ENCODE results near the gene DDX60. TPM values are rescaled to one million over a fixed set of nuclear protein-coding genes. Genes with fewer than 3 reads are reported as not detected.

The DDX60 gene
- polyA plus RNA-seq, 1 of the 3 experiments (the other 2 are of a cell fraction), result 2.7 TPM

DNA sequence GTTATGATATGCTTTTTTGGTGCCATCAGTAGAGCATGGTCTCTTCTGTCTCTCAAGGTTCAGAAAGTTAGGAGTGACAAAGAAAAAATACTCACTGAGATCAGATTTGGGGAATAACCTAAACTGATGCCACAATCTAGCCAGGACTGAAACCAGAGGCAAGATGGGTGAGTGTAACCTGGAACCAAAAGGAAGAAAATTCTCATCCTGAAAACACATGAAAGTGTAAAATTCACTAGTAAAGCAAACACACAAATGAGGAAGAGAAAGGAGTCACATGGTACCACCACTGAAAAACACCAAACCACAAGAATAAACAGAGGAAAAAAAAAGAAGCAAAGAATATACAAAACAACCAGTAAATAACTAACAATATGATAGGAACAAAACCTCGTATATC, 129.8 kb downstream of the DDX60 start:
- Histone ChIP-seq H3K36me3 (replicated peaks in 1 of 2; ENCODE audit: control insufficient read depth in 1 of 2, insufficient read depth in 2 of 2, low read length in 1 of 2) (no peaks in the 10 kb centered on the region), H3K9ac (no peak overlapping the region), H3K4me1 (ENCODE audit: control insufficient read depth in 1 of 2, insufficient read depth in 2 of 2, low read depth in 1 of 2, low read length in 1 of 2) (no peaks in the 10 kb centered on the region), H3K79me2 (ENCODE audit: insufficient read depth) (no peaks in the 10 kb centered on the region), H3K4me3 (ENCODE audit: low read depth in 2 of 2, low read length in 1 of 2) (no peak overlapping the region), H3K27ac (ENCODE audit: low read depth in 2 of 2, low read length in 1 of 2) (no peak overlapping the region), H3K4me2 (no peak overlapping the region), H3K27me3 (ENCODE audit: insufficient read depth) (no peaks in the 10 kb centered on the region), H2AFZ (ENCODE audit: low read depth) (no peak overlapping the region), H4K20me1 (ENCODE audit: insufficient read depth) (no peaks in the 10 kb centered on the region), H3K9me3 (no peaks in the 10 kb centered on the region), H3K9me2 (0 out of 2 replicates have a peak, but pooled peaks cover 3% of the 10 kb centered on the region), H3F3A (replicated peaks; ENCODE audit: insufficient read depth) (no peaks in the 10 kb centered on the region)
- ChIA-PET CTCF (no interaction called here), POLR2A (no interaction called here)
- TF ChIP-seq, protein P1, sequence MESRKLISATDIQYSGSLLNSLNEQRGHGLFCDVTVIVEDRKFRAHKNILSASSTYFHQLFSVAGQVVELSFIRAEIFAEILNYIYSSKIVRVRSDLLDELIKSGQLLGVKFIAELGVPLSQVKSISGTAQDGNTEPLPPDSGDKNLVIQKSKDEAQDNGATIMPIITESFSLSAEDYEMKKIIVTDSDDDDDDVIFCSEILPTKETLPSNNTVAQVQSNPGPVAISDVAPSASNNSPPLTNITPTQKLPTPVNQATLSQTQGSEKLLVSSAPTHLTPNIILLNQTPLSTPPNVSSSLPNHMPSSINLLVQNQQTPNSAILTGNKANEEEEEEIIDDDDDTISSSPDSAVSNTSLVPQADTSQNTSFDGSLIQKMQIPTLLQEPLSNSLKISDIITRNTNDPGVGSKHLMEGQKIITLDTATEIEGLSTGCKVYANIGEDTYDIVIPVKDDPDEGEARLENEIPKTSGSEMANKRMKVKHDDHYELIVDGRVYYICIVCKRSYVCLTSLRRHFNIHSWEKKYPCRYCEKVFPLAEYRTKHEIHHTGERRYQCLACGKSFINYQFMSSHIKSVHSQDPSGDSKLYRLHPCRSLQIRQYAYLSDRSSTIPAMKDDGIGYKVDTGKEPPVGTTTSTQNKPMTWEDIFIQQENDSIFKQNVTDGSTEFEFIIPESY (IDR thresholded peaks at IDR 0.05; ENCODE audit: borderline replicate concordance, low read depth), result no peak
- TF ChIP-seq RCOR1 (IDR thresholded peaks at IDR 0.05; ENCODE audit: low read length) (no peak), GATA2 (CRISPR knock-in tag; IDR thresholded peaks at IDR 0.05) (no peak), JUND (IDR thresholded peaks at IDR 0.05) (no peak), RFX5 (IDR thresholded peaks at IDR 0.05; ENCODE audit: low read length) (no peak), POLR2AphosphoS5 (IDR thresholded peaks at IDR 0.05; ENCODE audit: low read depth, low read length) (no peak), RAD21 (IDR thresholded peaks at IDR 0.05; ENCODE audit: low read length) (no peak), EP300 (IDR thresholded peaks at IDR 0.05; ENCODE audit: borderline replicate concordance in 1 of 2, low read depth in 1 of 2, low read length in 1 of 2) (no peak), TEAD4 (IDR thresholded peaks at IDR 0.05; ENCODE audit: borderline replicate concordance, insufficient read depth) (no peak), YY1 (IDR thresholded peaks at IDR 0.05; ENCODE audit: low read depth) (no peak), SIN3A (IDR thresholded peaks at IDR 0.05; ENCODE audit: borderline replicate concordance, low read depth, low read length) (no peak), FOXM1 (IDR thresholded peaks at IDR 0.05; ENCODE audit: low read depth) (no peak), NFIC (IDR thresholded peaks at IDR 0.05; ENCODE audit: borderline replicate concordance) (no peak), ELF1 (IDR thresholded peaks at IDR 0.05) (no peak), TAF1 (IDR thresholded peaks at IDR 0.05; ENCODE audit: borderline replicate concordance, low read depth, low read length) (no peak), GABPA (IDR thresholded peaks at IDR 0.05; ENCODE audit: low read depth) (no peak)
- TF ChIP-seq, protein P2, sequence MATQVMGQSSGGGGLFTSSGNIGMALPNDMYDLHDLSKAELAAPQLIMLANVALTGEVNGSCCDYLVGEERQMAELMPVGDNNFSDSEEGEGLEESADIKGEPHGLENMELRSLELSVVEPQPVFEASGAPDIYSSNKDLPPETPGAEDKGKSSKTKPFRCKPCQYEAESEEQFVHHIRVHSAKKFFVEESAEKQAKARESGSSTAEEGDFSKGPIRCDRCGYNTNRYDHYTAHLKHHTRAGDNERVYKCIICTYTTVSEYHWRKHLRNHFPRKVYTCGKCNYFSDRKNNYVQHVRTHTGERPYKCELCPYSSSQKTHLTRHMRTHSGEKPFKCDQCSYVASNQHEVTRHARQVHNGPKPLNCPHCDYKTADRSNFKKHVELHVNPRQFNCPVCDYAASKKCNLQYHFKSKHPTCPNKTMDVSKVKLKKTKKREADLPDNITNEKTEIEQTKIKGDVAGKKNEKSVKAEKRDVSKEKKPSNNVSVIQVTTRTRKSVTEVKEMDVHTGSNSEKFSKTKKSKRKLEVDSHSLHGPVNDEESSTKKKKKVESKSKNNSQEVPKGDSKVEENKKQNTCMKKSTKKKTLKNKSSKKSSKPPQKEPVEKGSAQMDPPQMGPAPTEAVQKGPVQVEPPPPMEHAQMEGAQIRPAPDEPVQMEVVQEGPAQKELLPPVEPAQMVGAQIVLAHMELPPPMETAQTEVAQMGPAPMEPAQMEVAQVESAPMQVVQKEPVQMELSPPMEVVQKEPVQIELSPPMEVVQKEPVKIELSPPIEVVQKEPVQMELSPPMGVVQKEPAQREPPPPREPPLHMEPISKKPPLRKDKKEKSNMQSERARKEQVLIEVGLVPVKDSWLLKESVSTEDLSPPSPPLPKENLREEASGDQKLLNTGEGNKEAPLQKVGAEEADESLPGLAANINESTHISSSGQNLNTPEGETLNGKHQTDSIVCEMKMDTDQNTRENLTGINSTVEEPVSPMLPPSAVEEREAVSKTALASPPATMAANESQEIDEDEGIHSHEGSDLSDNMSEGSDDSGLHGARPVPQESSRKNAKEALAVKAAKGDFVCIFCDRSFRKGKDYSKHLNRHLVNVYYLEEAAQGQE (IDR thresholded peaks at IDR 0.05; ENCODE audit: low read depth, low read length), result no peak
- TF ChIP-seq, protein P3, sequence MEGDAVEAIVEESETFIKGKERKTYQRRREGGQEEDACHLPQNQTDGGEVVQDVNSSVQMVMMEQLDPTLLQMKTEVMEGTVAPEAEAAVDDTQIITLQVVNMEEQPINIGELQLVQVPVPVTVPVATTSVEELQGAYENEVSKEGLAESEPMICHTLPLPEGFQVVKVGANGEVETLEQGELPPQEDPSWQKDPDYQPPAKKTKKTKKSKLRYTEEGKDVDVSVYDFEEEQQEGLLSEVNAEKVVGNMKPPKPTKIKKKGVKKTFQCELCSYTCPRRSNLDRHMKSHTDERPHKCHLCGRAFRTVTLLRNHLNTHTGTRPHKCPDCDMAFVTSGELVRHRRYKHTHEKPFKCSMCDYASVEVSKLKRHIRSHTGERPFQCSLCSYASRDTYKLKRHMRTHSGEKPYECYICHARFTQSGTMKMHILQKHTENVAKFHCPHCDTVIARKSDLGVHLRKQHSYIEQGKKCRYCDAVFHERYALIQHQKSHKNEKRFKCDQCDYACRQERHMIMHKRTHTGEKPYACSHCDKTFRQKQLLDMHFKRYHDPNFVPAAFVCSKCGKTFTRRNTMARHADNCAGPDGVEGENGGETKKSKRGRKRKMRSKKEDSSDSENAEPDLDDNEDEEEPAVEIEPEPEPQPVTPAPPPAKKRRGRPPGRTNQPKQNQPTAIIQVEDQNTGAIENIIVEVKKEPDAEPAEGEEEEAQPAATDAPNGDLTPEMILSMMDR (IDR thresholded peaks at IDR 0.05), result no peak
- TF ChIP-seq, protein P4, sequence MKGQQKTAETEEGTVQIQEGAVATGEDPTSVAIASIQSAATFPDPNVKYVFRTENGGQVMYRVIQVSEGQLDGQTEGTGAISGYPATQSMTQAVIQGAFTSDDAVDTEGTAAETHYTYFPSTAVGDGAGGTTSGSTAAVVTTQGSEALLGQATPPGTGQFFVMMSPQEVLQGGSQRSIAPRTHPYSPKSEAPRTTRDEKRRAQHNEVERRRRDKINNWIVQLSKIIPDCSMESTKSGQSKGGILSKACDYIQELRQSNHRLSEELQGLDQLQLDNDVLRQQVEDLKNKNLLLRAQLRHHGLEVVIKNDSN (IDR thresholded peaks at IDR 0.05; ENCODE audit: borderline replicate concordance, low read depth), result no peak
- WGBS (ENCODE audit: low lambda C conversion rate), result 83% methylated on average over 1 of the region's 1 CpG
- DNase-seq, result no peak
